Osteocyte (in vitro differentiated cells): ENCODE results near the gene APRT. TPM values are rescaled to one million over a fixed set of nuclear protein-coding genes. Genes with fewer than 3 reads are reported as not detected.
"Not testable (repeated sequence)": the region's sequence is repeated elsewhere in the genome, so short reads cannot be mapped to it uniquely, and the experiment has no call there.

Experiments
- DNase-seq: peaks from one replicate; pipeline ENCODE4 v3.0.0; 2021; ENCODE audit warnings: mixed read lengths; ENCODE audit not compliant: unreplicated experiment; ENCODE audit errors: extremely low spot score
- H3K27ac Mint-ChIP-seq: one replicate; pipeline ENCODE4 v1.8.0; 2021; ENCODE audit warnings: mild to moderate bottlenecking, mixed read lengths; ENCODE audit not compliant: unreplicated experiment
- H3K27me3 Mint-ChIP-seq: one replicate; pipeline ENCODE4 v1.8.0; 2021; ENCODE audit warnings: mixed read lengths; ENCODE audit not compliant: unreplicated experiment
- H3K36me3 Mint-ChIP-seq: one replicate; pipeline ENCODE4 v1.8.0; 2021; ENCODE audit warnings: mixed read lengths; ENCODE audit not compliant: unreplicated experiment
- H3K4me1 Mint-ChIP-seq: one replicate; pipeline ENCODE4 v1.8.0; 2021; ENCODE audit warnings: mixed read lengths; ENCODE audit not compliant: unreplicated experiment
- H3K4me3 Mint-ChIP-seq: one replicate; pipeline ENCODE4 v1.8.0; 2021; ENCODE audit warnings: mild to moderate bottlenecking, moderate library complexity, mixed read lengths; ENCODE audit not compliant: unreplicated experiment
- H3K9me3 Mint-ChIP-seq: one replicate; pipeline ENCODE4 v1.8.0; 2021; ENCODE audit warnings: mixed read lengths; ENCODE audit not compliant: unreplicated experiment
- CTCF ChIP-seq: fragments of 200-600 bp; sonication (generic); IDR thresholded peaks from 2 replicates; pipeline ENCODE4 v1.5.0; 2021; ENCODE audit warnings: antibody characterized with exemption, mild to moderate bottlenecking, moderate library complexity
- total RNA-seq: library from RNA; stranded (reverse); gene quantifications from 2 replicates; pipeline ENCODE4 v1.2.1, GENCODE V29; 2021

Gene APRT
- total RNA-seq, 1 donor from 2014 or later = 77.1 TPM

GRCh38 chr16:88792078-88792550 lies 19.6 kb downstream of the APRT start:
- Mint-ChIP-seq H3K9me3 (no peaks in the 10 kb centered on the region), H3K4me3 (no peak overlapping the region), H3K27ac (no peak overlapping the region), H3K36me3 (no peaks in the 10 kb centered on the region), H3K27me3 (no peaks in the 10 kb centered on the region), H3K4me1 (peaks cover 18% of the 10 kb centered on the region)
- DNase-seq = no peak
- TF ChIP-seq CTCF = no peak

GRCh38 chr16:88790312-88791211 lies 21.2 kb downstream of the APRT start:
- Mint-ChIP-seq H3K9me3 (no peaks in the 10 kb centered on the region), H3K27ac (peak overlapping the region; percentile 18), H3K4me1 (peaks cover 18% of the 10 kb centered on the region), H3K36me3 (no peaks in the 10 kb centered on the region), H3K4me3 (no peak overlapping the region), H3K27me3 (no peaks in the 10 kb centered on the region)
- TF ChIP-seq CTCF = no peak
- no peak for DNase-seq

- peaks cover 18% of the 10 kb centered on the region for H3K4me1 Mint-ChIP-seq
Observed at GRCh38 chr16:88789594-88789993, 22.1 kb downstream of the APRT start.

GRCh38 chr16:88788749-88789148 lies 23.0 kb downstream of the APRT start:
- H3K9me3 Mint-ChIP-seq, H3K27ac Mint-ChIP-seq, H3K36me3 Mint-ChIP-seq, H3K4me3 Mint-ChIP-seq, H3K27me3 Mint-ChIP-seq, DNase-seq: not testable (repeated sequence)
- H3K4me1 Mint-ChIP-seq = peaks cover 19% of the 10 kb centered on the region

More at GRCh38 chr16:88789594-88789993, 22.1 kb downstream of the APRT start:
- no peak for DNase-seq
- H3K27ac Mint-ChIP-seq = no peak overlapping the region
- no peaks in the 10 kb centered on the region for H3K36me3 Mint-ChIP-seq
- H3K9me3 Mint-ChIP-seq = no peaks in the 10 kb centered on the region
- no peak overlapping the region for H3K4me3 Mint-ChIP-seq
- no peak for TF ChIP-seq CTCF
- H3K27me3 Mint-ChIP-seq = no peaks in the 10 kb centered on the region

GRCh38 chr16:88787579-88788314 lies 24.0 kb downstream of the APRT start:
- DNase-seq = no peak

More at GRCh38 chr16:88787579-88788314, 24.0 kb downstream of the APRT start:
- Mint-ChIP-seq H3K36me3 (no peaks in the 10 kb centered on the region), H3K27me3 (no peaks in the 10 kb centered on the region), H3K9me3 (no peaks in the 10 kb centered on the region), H3K4me3 (no peak overlapping the region), H3K27ac (no peak overlapping the region), H3K4me1 (peaks cover 24% of the 10 kb centered on the region)
- no peak for TF ChIP-seq CTCF
